Measurements from ENCODE around the gene ABCA2.

ABCA2 gene

GRCh38 chr9:136969150-136969549, 58.9 kb downstream of the ABCA2 start:
- in situ Hi-C loops (cut with MboI; ENCODE audit: low sequenced_read_pairs), result no loop called here

GRCh38 chr9:136968333-136969127, 59.5 kb downstream of the ABCA2 start:
- in situ Hi-C loops (cut with MboI; ENCODE audit: low sequenced_read_pairs), result no loop called here

- in situ Hi-C loops (cut with MboI; ENCODE audit: low sequenced_read_pairs), result no loop called here
Observed at GRCh38 chr9:136965771-136966484, 62.1 kb downstream of the ABCA2 start.

- in situ Hi-C loops (cut with MboI; ENCODE audit: low sequenced_read_pairs), result no loop called here
Observed at GRCh38 chr9:136964833-136965422, 63.1 kb downstream of the ABCA2 start.

- in situ Hi-C loops (cut with MboI; ENCODE audit: low sequenced_read_pairs), result no loop called here
Observed at GRCh38 chr9:136964171-136964689, 63.8 kb downstream of the ABCA2 start.

- in situ Hi-C loops (cut with MboI; ENCODE audit: low sequenced_read_pairs), result no loop called here
Observed at GRCh38 chr9:136963751-136964150, 64.3 kb downstream of the ABCA2 start.

- in situ Hi-C loops (cut with MboI; ENCODE audit: low sequenced_read_pairs), result no loop called here
Observed at GRCh38 chr9:136963341-136963740, 64.7 kb downstream of the ABCA2 start.

GRCh38 chr9:136962701-136963248, 65.3 kb downstream of the ABCA2 start:
- in situ Hi-C loops (cut with MboI; ENCODE audit: low sequenced_read_pairs), result no loop called here

- in situ Hi-C loops (cut with MboI; ENCODE audit: low sequenced_read_pairs), result no loop called here
Observed at GRCh38 chr9:136962163-136962562, 65.9 kb downstream of the ABCA2 start.

GRCh38 chr9:136961279-136962065, 66.6 kb downstream of the ABCA2 start:
- in situ Hi-C loops (cut with MboI; ENCODE audit: low sequenced_read_pairs), result no loop called here

- in situ Hi-C loops (cut with MboI; ENCODE audit: low sequenced_read_pairs), result no loop called here
Observed at GRCh38 chr9:136960938-136961275, 67.1 kb downstream of the ABCA2 start.

- in situ Hi-C loops (cut with MboI; ENCODE audit: low sequenced_read_pairs), result no loop called here
Observed at GRCh38 chr9:136960212-136960937, 67.7 kb downstream of the ABCA2 start.

GRCh38 chr9:136958898-136959850, 68.9 kb downstream of the ABCA2 start:
- in situ Hi-C loops (cut with MboI; ENCODE audit: low sequenced_read_pairs), result no loop called here

- in situ Hi-C loops (cut with MboI; ENCODE audit: low sequenced_read_pairs), result no loop called here
Observed at GRCh38 chr9:136958473-136958872, 69.6 kb downstream of the ABCA2 start.

GRCh38 chr9:136957901-136958300, 70.1 kb downstream of the ABCA2 start:
- in situ Hi-C loops (cut with MboI; ENCODE audit: low sequenced_read_pairs), result no loop called here

GRCh38 chr9:136957461-136957860, 70.6 kb downstream of the ABCA2 start:
- in situ Hi-C loops (cut with MboI; ENCODE audit: low sequenced_read_pairs), result no loop called here

Measured in HL-60/S4 treated with phorbol 12-myristate 13-acetate at 8.2 ng/mL for 4 days and 3 days (cell line).